Peyer's patch (tissue), 4 donors: Measurements from ENCODE around the gene ACO1.

Experiments used
- CTCF ChIP-seq, 6 experiments: fragments of 450-650 bp in 4 of 6; fragments of 200-600 bp in 2 of 6; sonication (generic) in 1 of 6; IDR thresholded peaks; one replicate each; pipeline ENCODE4 v1.5.1; 2017 to 2019; ENCODE audit warnings: antibody characterized with exemption in 6 of 6, mild to moderate bottlenecking in 3 of 6, moderate library complexity in 1 of 6
- POLR2A ChIP-seq, 2 donors: fragments of 450-650 bp; IDR thresholded peaks; one replicate each; pipeline ENCODE4 v1.5.1; 2017; ENCODE audit warnings: antibody characterized with exemption in 2 of 2, mild to moderate bottlenecking in 2 of 2, moderate library complexity in 2 of 2

- TF ChIP-seq CTCF (IDR thresholded peaks at IDR 0.05) (no peak), POLR2A (IDR thresholded peaks at IDR 0.05) (no peak)
Measured at GRCh38 chr9:32434892-32435291, 50.4 kb downstream of the ACO1 start.
